ENCODE results near the gene PER3. TPM values are rescaled to one million over a fixed set of nuclear protein-coding genes. Genes with fewer than 3 reads are reported as not detected.

PER3 gene
- total RNA-seq, 1 experiment from 2014 or later: 1.2 TPM

GRCh38 chr1:7768583-7768982 lies 15.5 kb upstream of the PER3 start:
- no peak for DNase-seq
- Histone ChIP-seq H3K4me3 (ENCODE audit: insufficient read depth, low read depth, low read length) (no peak overlapping the region), H3K27me3 (ENCODE audit: control insufficient read depth, insufficient read depth, low read length) (no peaks in the 10 kb centered on the region), H3K36me3 (replicated peaks; ENCODE audit: control insufficient read depth, insufficient read depth, low read length) (no peaks in the 10 kb centered on the region; the same call in 1 of the 2 replicates)

- Histone ChIP-seq H3K4me3 (ENCODE audit: insufficient read depth, low read depth, low read length) (no peak overlapping the region), H3K36me3 (replicated peaks; ENCODE audit: control insufficient read depth, insufficient read depth, low read length) (no peaks in the 10 kb centered on the region; the same call in none of the 2 replicates)
- no peak for DNase-seq
Measured at GRCh38 chr1:7769673-7770412, 14.2 kb upstream of the PER3 start.

DNA sequence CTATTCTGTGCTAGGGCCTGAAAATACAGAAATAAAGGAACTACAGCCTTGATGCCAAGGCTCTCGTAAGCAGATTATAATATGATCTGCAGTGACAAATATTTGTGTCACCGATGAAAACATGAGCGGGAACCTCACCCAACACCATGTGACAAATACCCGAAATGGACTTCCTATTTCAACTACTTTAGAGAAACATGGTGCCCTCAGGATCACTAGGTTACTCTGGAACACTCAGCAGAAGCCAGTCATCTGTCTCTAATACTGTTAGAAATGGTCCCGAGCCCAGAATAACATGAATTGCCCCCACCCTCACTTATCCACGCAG lies 13.5 kb upstream of the PER3 start:
- no peaks in the 10 kb centered on the region for H3K27me3 ChIP-seq (ENCODE audit: control insufficient read depth, insufficient read depth, low read length)
- no peaks in the 10 kb centered on the region; the same call in none of the 2 replicates for H3K36me3 ChIP-seq (replicated peaks; ENCODE audit: control insufficient read depth, insufficient read depth, low read length)
- H3K4me3 ChIP-seq (ENCODE audit: insufficient read depth, low read depth, low read length): peak overlapping the region; percentile 85
- no peak for DNase-seq

More at GRCh38 chr1:7769673-7770412, 14.2 kb upstream of the PER3 start:
- H3K27me3 ChIP-seq (ENCODE audit: control insufficient read depth, insufficient read depth, low read length): no peaks in the 10 kb centered on the region

GRCh38 chr1:7770997-7771822 lies 12.9 kb upstream of the PER3 start, which contains the start of gene VAMP3:
TSS of gene VAMP3 (plus strand) at chr1:7771296. CDS start at chr1:7771384, 88 bp downstream.
- H3K4me3 ChIP-seq (ENCODE audit: insufficient read depth, low read depth, low read length): peak within 1 kb of the TSS; percentile 85
- peak; percentile 99 for DNase-seq

DNA sequence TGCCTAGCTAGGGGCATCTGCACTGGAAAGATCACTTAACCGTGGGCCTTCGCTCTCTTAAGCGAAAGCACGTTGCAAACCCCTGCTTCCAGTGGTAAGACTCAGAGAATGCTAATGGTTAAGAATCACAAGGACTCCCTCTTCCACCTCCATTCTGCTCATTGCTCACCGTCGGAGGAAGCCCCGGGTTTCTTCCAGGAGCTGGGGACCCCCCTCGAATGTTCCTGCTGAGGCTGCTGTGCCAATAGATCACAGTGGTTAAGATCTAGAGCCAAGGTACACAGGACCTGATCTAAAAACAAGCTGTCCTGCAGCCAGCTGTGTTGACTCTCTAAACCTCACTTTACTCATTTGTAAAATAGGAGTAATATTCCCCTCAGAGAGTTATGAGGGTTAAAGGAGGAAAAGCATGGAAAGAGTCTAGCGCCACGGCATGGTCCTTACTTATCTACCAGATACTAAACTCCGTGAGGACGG lies 12.2 kb upstream of the PER3 start:
- H3K4me3 ChIP-seq (ENCODE audit: insufficient read depth, low read depth, low read length): peak overlapping the region; percentile 85
- no peaks in the 10 kb centered on the region; the same call in none of the 2 replicates for H3K36me3 ChIP-seq (replicated peaks; ENCODE audit: control insufficient read depth, insufficient read depth, low read length)

More at GRCh38 chr1:7770997-7771822, 12.9 kb upstream of the PER3 start, which contains the start of gene VAMP3:
- Histone ChIP-seq H3K27me3 (ENCODE audit: control insufficient read depth, insufficient read depth, low read length) (no peaks in the 10 kb centered on the region), H3K36me3 (replicated peaks; ENCODE audit: control insufficient read depth, insufficient read depth, low read length) (no peaks in the 10 kb centered on the region; the same call in none of the 2 replicates)

GRCh38 chr1:7777591-7777990 lies 6.5 kb upstream of the PER3 start:
- Histone ChIP-seq H3K4me3 (ENCODE audit: insufficient read depth, low read depth, low read length) (no peak overlapping the region), H3K27me3 (ENCODE audit: control insufficient read depth, insufficient read depth, low read length) (no peaks in the 10 kb centered on the region), H3K36me3 (replicated peaks; ENCODE audit: control insufficient read depth, insufficient read depth, low read length) (peaks cover 8% of the 10 kb centered on the region)
- no peak for DNase-seq

More for the DNA sequence above, 12.2 kb upstream of the PER3 start:
- DNase-seq: no peak
- H3K27me3 ChIP-seq (ENCODE audit: control insufficient read depth, insufficient read depth, low read length): no peaks in the 10 kb centered on the region

- Histone ChIP-seq H3K36me3 (replicated peaks; ENCODE audit: control insufficient read depth, insufficient read depth, low read length) (peaks cover 8% of the 10 kb centered on the region), H3K4me3 (ENCODE audit: insufficient read depth, low read depth, low read length) (no peak overlapping the region), H3K27me3 (ENCODE audit: control insufficient read depth, insufficient read depth, low read length) (no peaks in the 10 kb centered on the region)
- DNase-seq: no peak
Measured at GRCh38 chr1:7778133-7778628, 5.9 kb upstream of the PER3 start.

GRCh38 chr1:7780976-7781375 lies 3.1 kb upstream of the PER3 start:
- Histone ChIP-seq H3K27me3 (ENCODE audit: control insufficient read depth, insufficient read depth, low read length) (peaks cover 9% of the 10 kb centered on the region), H3K4me3 (ENCODE audit: insufficient read depth, low read depth, low read length) (no peak overlapping the region), H3K36me3 (replicated peaks; ENCODE audit: control insufficient read depth, insufficient read depth, low read length) (peaks cover 9% of the 10 kb centered on the region)
- no peak for DNase-seq

- peaks cover 9% of the 10 kb centered on the region for H3K36me3 ChIP-seq (replicated peaks; ENCODE audit: control insufficient read depth, insufficient read depth, low read length)
- H3K4me3 ChIP-seq (ENCODE audit: insufficient read depth, low read depth, low read length): no peak overlapping the region
- no peak for DNase-seq
- H3K27me3 ChIP-seq (ENCODE audit: control insufficient read depth, insufficient read depth, low read length): peaks cover 9% of the 10 kb centered on the region
Measured at GRCh38 chr1:7781501-7781900, 2.6 kb upstream of the PER3 start.

GRCh38 chr1:7781923-7782495 lies 2.1 kb upstream of the PER3 start:
- DNase-seq: no peak
- Histone ChIP-seq H3K36me3 (replicated peaks; ENCODE audit: control insufficient read depth, insufficient read depth, low read length) (peaks cover 9% of the 10 kb centered on the region), H3K27me3 (ENCODE audit: control insufficient read depth, insufficient read depth, low read length) (peaks cover 9% of the 10 kb centered on the region), H3K4me3 (ENCODE audit: insufficient read depth, low read depth, low read length) (no peak overlapping the region)

DNA sequence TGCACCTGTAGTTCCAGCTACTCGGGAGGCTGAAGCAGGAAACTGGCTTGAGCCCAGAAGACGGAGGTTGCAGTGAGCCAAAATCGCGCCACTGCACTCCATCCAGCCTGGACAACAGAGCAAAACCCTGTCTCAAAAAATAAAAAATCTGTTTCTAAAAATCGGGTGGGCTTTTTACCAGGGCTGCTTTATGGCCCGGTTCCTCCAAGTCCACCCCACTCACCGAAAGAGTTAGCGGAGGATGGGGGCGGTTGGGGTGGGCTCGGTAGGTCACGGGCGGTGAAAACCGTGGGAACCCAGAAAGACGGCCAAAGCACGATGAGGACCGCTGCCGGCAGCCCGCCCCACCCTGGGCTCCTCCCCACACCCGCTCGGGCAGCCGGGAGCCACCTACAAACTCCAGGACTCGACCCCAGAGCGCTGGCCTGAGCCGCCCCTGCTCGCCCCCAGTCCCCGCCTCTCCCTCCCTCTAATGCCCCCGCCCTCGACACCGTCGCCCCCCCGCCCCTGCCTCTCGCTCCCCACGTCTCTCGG lies 846 bp upstream of the PER3 start:
- Histone ChIP-seq H3K4me3 (ENCODE audit: insufficient read depth, low read depth, low read length) (peak overlapping the region; percentile 51), H3K36me3 (replicated peaks; ENCODE audit: control insufficient read depth, insufficient read depth, low read length) (peaks cover 7% of the 10 kb centered on the region), H3K27me3 (ENCODE audit: control insufficient read depth, insufficient read depth, low read length) (peaks cover 9% of the 10 kb centered on the region)
- DNase-seq: peak; percentile 93

- H3K27me3 ChIP-seq (ENCODE audit: control insufficient read depth, insufficient read depth, low read length): peaks cover 9% of the 10 kb centered on the region
- peaks cover 4% of the 10 kb centered on the region for H3K36me3 ChIP-seq (replicated peaks; ENCODE audit: control insufficient read depth, insufficient read depth, low read length)
- peak overlapping the region; percentile 21 for H3K4me3 ChIP-seq (ENCODE audit: insufficient read depth, low read depth, low read length)
- peak; percentile 38 for DNase-seq
Measured at GRCh38 chr1:7784492-7785071, 491 bp downstream of the PER3 start.

DNA sequence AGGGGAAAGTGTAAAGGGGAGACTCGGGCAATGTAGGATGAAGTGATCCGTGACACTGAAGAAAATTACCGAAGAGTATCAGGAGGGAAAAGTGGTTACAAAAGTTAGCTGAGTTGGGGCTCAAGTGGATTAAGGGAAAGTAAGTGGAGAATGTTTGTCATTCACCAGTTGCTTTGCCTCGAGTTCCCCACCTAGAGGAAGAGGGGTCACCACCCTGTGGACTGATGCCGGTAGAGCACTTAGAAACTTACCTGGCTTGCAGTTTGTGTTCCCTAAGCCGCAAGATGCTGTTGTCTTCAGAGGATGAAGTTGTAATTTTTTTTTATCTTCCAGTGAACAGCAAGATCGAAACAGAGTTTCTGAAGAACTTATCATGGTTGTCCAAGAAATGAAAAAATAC lies 1.0 kb downstream of the PER3 start:
- H3K36me3 ChIP-seq (replicated peaks; ENCODE audit: control insufficient read depth, insufficient read depth, low read length): peaks cover 4% of the 10 kb centered on the region
- no peak overlapping the region for H3K4me3 ChIP-seq (ENCODE audit: insufficient read depth, low read depth, low read length)
- H3K27me3 ChIP-seq (ENCODE audit: control insufficient read depth, insufficient read depth, low read length): peaks cover 9% of the 10 kb centered on the region
- peak; percentile 55 for DNase-seq

- DNase-seq: no peak
- Histone ChIP-seq H3K27me3 (ENCODE audit: control insufficient read depth, insufficient read depth, low read length) (peaks cover 9% of the 10 kb centered on the region), H3K36me3 (replicated peaks; ENCODE audit: control insufficient read depth, insufficient read depth, low read length) (peaks cover 4% of the 10 kb centered on the region), H3K4me3 (ENCODE audit: insufficient read depth, low read depth, low read length) (no peak overlapping the region)
Measured at GRCh38 chr1:7786795-7787194, 2.7 kb downstream of the PER3 start.
